GM20000 (cell line): Measurements from ENCODE around the gene TGM4.

Source experiments
- DNase-seq: peaks from one replicate; pipeline ENCODE4 v3.0.0; 2012; ENCODE audit warnings: low spot score
- TF ChIP-seq, protein P1 (sequence below): IDR thresholded peaks from 2 replicates; pipeline ENCODE4 v1.5.1; 2012; ENCODE audit warnings: mild to moderate bottlenecking, control low read depth; ENCODE audit errors: extremely low read depth, missing control alignments

The TGM4 gene

DNA sequence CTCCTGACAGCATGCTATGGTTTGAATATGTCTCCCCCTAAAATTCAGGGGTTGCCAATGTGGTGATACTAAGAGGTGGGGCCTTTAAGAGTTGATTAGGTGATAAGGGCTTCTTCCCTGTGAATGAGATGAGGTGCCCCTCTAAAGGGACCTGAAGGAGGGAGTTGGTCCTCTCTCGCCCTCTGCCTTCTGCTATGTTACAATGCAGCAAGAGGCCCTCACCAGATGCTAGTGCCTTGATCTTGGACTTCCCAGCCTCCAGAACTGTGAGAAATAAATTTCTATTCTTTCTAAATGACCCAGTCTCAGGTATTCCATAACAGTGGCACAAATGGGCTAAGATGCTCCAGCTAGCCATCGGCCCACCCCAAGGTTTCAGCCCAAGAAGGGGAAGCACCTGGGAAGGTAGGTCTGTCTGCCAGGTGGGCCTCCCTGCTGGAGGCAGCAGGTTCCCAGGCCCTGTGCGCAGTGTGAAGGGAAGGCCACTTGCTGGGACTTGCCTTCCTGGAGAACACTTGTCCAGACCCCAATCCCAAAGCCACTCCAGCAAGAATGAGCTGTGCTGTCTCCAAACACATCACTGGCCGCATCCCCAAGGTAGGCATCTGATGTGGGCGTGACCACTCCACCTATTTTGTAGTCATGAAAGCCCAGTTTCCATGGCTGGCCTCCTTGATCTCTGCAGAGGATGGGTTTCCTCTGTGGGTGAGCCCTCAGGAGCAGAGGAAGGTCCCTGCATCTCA, 9.0 kb downstream of the TGM4 start:
- TF ChIP-seq, protein P1, sequence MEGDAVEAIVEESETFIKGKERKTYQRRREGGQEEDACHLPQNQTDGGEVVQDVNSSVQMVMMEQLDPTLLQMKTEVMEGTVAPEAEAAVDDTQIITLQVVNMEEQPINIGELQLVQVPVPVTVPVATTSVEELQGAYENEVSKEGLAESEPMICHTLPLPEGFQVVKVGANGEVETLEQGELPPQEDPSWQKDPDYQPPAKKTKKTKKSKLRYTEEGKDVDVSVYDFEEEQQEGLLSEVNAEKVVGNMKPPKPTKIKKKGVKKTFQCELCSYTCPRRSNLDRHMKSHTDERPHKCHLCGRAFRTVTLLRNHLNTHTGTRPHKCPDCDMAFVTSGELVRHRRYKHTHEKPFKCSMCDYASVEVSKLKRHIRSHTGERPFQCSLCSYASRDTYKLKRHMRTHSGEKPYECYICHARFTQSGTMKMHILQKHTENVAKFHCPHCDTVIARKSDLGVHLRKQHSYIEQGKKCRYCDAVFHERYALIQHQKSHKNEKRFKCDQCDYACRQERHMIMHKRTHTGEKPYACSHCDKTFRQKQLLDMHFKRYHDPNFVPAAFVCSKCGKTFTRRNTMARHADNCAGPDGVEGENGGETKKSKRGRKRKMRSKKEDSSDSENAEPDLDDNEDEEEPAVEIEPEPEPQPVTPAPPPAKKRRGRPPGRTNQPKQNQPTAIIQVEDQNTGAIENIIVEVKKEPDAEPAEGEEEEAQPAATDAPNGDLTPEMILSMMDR, result no peak
- DNase-seq, result no peak

DNA sequence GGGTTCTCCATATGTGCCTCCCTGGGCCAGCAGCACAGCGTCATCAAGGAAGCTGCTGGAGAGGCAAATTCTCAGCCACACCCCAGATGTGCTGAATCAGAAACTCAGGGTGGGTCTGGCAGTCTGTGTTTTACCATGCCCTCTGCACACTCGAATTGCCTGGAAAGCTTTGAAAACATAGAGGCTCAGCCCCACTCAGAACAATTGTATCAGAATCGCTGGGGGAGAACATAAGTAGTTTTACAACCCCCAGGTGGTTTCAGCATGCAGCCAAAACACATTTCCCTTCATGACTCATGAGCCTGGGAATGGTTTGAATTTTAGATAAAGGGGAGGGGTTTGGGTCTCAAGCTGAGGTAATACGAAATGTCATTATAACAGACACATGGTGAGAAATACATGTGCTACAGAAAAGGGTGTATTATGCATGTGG, 9.6 kb downstream of the TGM4 start:
- DNase-seq, result no peak
- TF ChIP-seq, protein P1, result no peak

GRCh38 chr3:44885618-44886017, 11.2 kb downstream of the TGM4 start:
- DNase-seq, result no peak
- TF ChIP-seq, protein P1, result no peak

DNA sequence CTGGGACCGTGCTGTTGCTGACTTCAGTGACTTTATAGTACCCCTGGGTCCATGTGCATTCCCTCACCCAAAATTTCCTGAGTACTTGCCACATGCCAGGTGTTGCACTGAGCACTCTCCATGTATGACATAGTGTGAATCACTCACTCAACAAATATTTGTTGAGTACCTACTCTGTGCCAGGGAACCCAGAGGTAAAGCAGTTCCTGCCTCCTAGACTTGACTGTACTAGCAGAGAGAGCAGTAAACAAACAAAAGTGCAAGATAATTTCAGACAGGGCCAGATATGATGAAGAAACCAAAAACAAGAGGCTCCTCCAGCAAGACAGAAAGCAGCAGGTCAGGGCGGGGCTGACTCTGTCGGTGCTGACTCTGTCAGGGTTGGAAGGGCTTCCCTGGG, 12.2 kb downstream of the TGM4 start:
- TF ChIP-seq, protein P1, result no peak

GRCh38 chr3:44887101-44887500, 12.7 kb downstream of the TGM4 start:
- no peak for DNase-seq
- TF ChIP-seq, protein P1, result no peak

More for the DNA sequence above, 12.2 kb downstream of the TGM4 start:
- DNase-seq, result no peak

GRCh38 chr3:44890258-44890657, 15.8 kb downstream of the TGM4 start:
- TF ChIP-seq, protein P1, result no peak
- no peak for DNase-seq

GRCh38 chr3:44890852-44891251, 16.4 kb downstream of the TGM4 start:
- DNase-seq, result no peak
- TF ChIP-seq, protein P1, result no peak
